HG02870 (cell line): Measurements from ENCODE around the gene SLX4IP.

ENCODE experiments used
- ATAC-seq: cut with Tn5 transposase; IDR thresholded peaks from one replicate; pipeline ENCODE4 v1.9.1; 2021; ENCODE audit warnings: mild to moderate bottlenecking, moderate library complexity; ENCODE audit not compliant: unreplicated experiment

The SLX4IP gene

GRCh38 chr20:10492844-10493243, 57.7 kb downstream of the SLX4IP start:
- no peak for ATAC-seq

GRCh38 chr20:10495173-10495572, 60.1 kb downstream of the SLX4IP start:
- no peak for ATAC-seq

GRCh38 chr20:10496465-10496864, 61.4 kb downstream of the SLX4IP start:
- ATAC-seq: no peak

GRCh38 chr20:10497283-10497682, 62.2 kb downstream of the SLX4IP start:
- no peak for ATAC-seq

GRCh38 chr20:10497791-10498190, 62.7 kb downstream of the SLX4IP start:
- no peak for ATAC-seq

- no peak for ATAC-seq
Observed at GRCh38 chr20:10498200-10498599, 63.1 kb downstream of the SLX4IP start.

GRCh38 chr20:10501402-10501801, 66.3 kb downstream of the SLX4IP start:
- no peak for ATAC-seq

- ATAC-seq: no peak
Observed at GRCh38 chr20:10502098-10502526, 67.0 kb downstream of the SLX4IP start.

- ATAC-seq: no peak
Observed at GRCh38 chr20:10504608-10504993, 69.5 kb downstream of the SLX4IP start.

GRCh38 chr20:10504994-10505730, 70.1 kb downstream of the SLX4IP start:
- no peak for ATAC-seq

- ATAC-seq: no peak
Observed at GRCh38 chr20:10505827-10506226, 70.7 kb downstream of the SLX4IP start.

GRCh38 chr20:10507052-10507451, 71.9 kb downstream of the SLX4IP start:
- ATAC-seq: no peak

- ATAC-seq: no peak
Observed at GRCh38 chr20:10508060-10508459, 73.0 kb downstream of the SLX4IP start.

- ATAC-seq: no peak
Observed at GRCh38 chr20:10508468-10509251, 73.6 kb downstream of the SLX4IP start.

GRCh38 chr20:10509376-10509775, 74.3 kb downstream of the SLX4IP start:
- ATAC-seq: no peak

GRCh38 chr20:10510216-10510615, 75.1 kb downstream of the SLX4IP start:
- no peak for ATAC-seq

- ATAC-seq: no peak
Observed at GRCh38 chr20:10511170-10511508, 76.0 kb downstream of the SLX4IP start.

GRCh38 chr20:10511509-10512251, 76.6 kb downstream of the SLX4IP start:
- ATAC-seq: peak; percentile 97

- ATAC-seq: no peak
Observed at GRCh38 chr20:10513061-10513460, 78.0 kb downstream of the SLX4IP start.

- no peak for ATAC-seq
Observed at GRCh38 chr20:10513931-10514575, 78.9 kb downstream of the SLX4IP start.

GRCh38 chr20:10516529-10516928, 81.4 kb downstream of the SLX4IP start:
- no peak for ATAC-seq
